Memory B cell (primary cell): ENCODE data around the gene SCYGR5.
"Not testable (repeated sequence)": the region's sequence is repeated elsewhere in the genome, so short reads cannot be mapped to it uniquely, and the experiment has no call there.

Experiments used
- ATAC-seq: fragments of 150-1000 bp; cut with Tn5 transposase; 2 replicates; pipeline ENCODE4 v1.10.0; 2021; ENCODE audit warnings: low read depth, mild to moderate bottlenecking, moderate library complexity
- DNase-seq, 2 donors: peaks; one replicate each; pipeline ENCODE4 v3.0.0; 2022; ENCODE audit warnings: low spot score in 2 of 2
- H3K27ac Mint-ChIP-seq: one replicate; pipeline ENCODE4 v1.8.0; 2022; ENCODE audit warnings: mild to moderate bottlenecking, moderate library complexity, mixed read lengths
- H3K27me3 Mint-ChIP-seq: one replicate; pipeline ENCODE4 v1.8.0; 2022; ENCODE audit warnings: mixed read lengths
- H3K36me3 Mint-ChIP-seq: one replicate; pipeline ENCODE4 v1.8.0; 2022; ENCODE audit warnings: mild to moderate bottlenecking, mixed read lengths
- H3K4me1 Mint-ChIP-seq: one replicate; pipeline ENCODE4 v1.8.0; 2022; ENCODE audit warnings: mixed read lengths
- H3K4me3 Mint-ChIP-seq: one replicate; pipeline ENCODE4 v1.8.0; 2022; ENCODE audit warnings: mild to moderate bottlenecking, moderate library complexity, mixed read lengths
- H3K9me3 Mint-ChIP-seq: one replicate; pipeline ENCODE4 v1.8.0; 2022; ENCODE audit warnings: mixed read lengths

SCYGR5 gene, protein sequence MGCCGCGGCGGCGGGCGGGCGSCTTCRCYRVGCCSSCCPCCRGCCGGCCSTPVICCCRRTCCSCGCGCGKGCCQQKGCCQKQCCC

DNA sequence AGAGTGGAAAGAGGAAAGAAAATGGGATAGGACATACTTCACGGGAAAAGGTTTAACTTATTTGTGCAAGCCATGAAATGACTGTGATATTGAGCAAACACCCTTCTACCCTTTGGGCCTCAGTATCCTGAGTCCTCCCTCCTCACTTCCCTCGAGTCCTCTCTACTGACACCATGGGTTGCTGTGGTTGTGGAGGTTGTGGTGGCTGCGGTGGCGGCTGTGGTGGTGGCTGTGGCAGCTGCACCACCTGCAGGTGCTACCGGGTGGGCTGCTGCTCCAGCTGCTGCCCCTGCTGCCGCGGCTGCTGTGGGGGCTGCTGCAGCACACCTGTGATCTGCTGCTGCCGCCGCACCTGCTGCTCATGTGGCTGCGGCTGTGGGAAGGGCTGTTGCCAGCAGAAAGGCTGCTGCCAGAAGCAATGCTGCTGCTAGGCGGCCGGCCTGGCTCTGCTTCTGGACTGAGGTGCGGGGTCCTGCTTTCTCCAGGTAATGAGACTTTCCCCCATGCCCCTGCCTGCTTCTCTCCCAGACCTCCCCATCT, at the start of gene SCYGR5:
Gene SCYGR5, plus strand, starts transcription at position 174 of the 540 bp plus-strand sequence. Its CDS starts 0 bp downstream, at position 174.
- ATAC-seq, H3K27ac Mint-ChIP-seq, H3K9me3 Mint-ChIP-seq, H3K4me3 Mint-ChIP-seq, DNase-seq, H3K36me3 Mint-ChIP-seq, H3K27me3 Mint-ChIP-seq, H3K4me1 Mint-ChIP-seq: not testable (repeated sequence)

DNA sequence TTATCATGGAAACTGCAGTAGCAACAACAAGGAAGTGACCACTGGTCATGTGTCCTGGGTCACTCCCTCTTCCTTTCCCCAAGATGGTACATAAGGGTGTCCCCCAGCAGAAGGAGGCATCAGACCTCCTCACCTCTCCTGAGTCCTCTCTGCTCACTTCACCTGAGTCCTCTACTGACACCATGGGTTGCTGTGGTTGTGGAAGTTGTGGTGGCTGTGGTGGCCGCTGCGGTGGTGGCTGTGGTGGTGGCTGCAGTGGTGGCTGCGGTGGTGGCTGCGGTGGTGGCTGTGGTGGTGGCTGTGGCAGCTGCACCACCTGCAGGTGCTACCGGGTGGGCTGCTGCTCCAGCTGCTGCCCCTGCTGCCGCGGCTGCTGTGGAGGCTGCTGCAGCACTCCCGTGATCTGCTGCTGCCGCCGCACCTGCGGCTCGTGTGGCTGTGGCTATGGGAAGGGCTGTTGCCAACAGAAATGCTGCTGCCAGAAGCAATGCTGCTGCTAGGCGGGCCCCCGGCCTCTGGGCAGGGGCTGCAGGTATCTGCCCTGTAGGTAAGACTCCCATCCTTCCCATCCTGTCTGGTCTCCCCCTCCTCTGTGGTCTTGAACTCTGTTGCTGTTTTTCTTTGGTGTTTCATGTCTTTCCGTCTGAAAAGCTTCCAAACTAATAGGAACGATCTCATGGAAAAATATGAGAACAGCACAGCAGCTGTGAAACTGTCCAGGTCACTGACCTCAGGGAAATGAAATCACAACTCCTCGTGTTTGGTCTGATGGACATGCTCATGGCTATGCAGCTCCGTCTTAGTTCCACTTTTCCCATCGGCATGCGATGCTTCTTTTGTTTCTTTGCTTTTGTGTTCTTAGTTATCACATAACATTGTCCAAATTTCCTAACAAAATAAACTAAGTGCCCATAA, 49.0 kb upstream of the SCYGR5 start, which contains the start of gene SCYGR4:
Gene SCYGR4, plus strand, starts transcription at position 183 of the 915 bp plus-strand sequence. Its CDS starts 0 bp downstream, at position 183.
- Mint-ChIP-seq H3K27ac (no peak within 1 kb of the TSS), H3K4me1 (no peaks in the 10 kb centered on the region), H3K4me3 (no peak within 1 kb of the TSS), H3K9me3 (no peaks in the 10 kb centered on the region), H3K36me3 (no peaks in the 10 kb centered on the region), H3K27me3 (peaks cover 24% of the 10 kb centered on the region)
- DNase-seq, result no peak
- ATAC-seq, result no peak

DNA sequence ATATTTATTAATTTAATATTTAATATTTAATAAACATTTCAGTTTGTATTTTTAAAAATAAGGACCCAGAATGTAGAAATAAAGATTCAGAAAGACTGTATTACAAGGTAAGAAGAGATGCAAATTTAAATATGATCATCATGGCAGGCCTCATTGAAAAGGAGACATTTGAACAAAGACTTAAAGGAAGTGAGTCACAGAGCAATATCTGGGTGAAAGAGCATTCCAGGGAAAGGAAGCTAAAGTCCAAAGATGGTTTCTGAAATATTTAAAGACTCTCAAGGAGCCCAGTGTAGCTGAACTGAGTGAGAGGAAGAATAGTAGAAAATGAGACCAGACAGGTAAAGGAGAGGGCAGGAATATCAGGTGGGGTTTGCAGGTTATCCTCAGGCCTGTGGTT, 43.4 kb upstream of the SCYGR5 start:
- Mint-ChIP-seq H3K36me3 (no peaks in the 10 kb centered on the region), H3K4me1 (no peaks in the 10 kb centered on the region), H3K4me3 (no peak overlapping the region), H3K27me3 (peaks cover 12% of the 10 kb centered on the region), H3K9me3 (peaks cover 1% of the 10 kb centered on the region), H3K27ac (no peak overlapping the region)
- no peak for DNase-seq
- no peak for ATAC-seq

DNA sequence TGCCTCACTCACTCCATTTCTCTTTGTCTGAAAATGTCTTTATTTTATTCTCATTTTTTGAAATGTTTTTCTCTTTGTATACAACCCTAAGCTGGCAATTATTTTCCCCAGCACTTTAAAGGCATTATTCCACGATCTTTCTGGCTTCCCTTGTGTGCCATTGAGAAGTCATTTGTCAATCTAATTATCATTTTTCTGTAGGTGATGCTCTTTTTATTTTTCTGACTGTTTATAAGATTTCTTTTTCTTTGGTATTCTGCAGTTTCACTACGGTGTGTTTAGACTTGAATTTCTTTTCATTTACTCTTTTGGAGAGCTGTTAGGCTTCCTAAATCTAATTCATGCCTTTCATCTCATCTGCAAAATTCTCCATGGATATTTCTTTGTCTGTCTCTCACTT, 41.2 kb upstream of the SCYGR5 start:
- no peaks in the 10 kb centered on the region for H3K36me3 Mint-ChIP-seq
- H3K27me3 Mint-ChIP-seq, result peaks cover 10% of the 10 kb centered on the region
- no peaks in the 10 kb centered on the region for H3K4me1 Mint-ChIP-seq
- ATAC-seq (no peak), DNase-seq (no peak)
- no peak overlapping the region for H3K27ac Mint-ChIP-seq
- H3K9me3 Mint-ChIP-seq, result peaks cover 1% of the 10 kb centered on the region
- no peak overlapping the region for H3K4me3 Mint-ChIP-seq

DNA sequence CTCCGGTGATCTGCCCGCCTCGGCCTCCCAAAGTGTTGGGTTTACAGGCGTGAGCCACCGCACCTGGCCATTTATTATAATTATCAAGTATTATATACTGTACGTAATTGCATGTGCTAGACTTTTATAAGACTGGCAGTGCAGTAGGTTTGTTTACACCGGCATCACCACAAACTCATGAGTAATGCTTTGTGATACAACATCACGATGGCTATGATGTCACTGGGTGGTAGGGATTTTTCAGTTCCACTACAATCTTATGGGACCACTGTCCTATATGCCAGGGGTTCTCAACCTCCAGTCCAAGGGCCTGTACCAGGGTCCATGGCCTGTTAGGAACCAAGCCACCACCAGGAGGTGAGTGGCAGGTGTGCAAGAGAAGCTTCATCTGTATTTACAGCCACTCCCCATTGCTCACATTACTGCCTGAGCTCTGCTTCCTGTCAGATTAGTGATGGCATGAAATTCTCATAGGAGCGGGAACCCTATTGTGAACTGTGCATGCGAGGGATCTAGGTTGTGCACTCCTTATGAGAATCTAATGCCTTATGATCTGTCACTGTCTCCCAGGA, 39.9 kb upstream of the SCYGR5 start:
- DNase-seq (no peak), ATAC-seq (no peak)
- peaks cover 1% of the 10 kb centered on the region for H3K9me3 Mint-ChIP-seq
- H3K4me1 Mint-ChIP-seq, result no peaks in the 10 kb centered on the region
- H3K36me3 Mint-ChIP-seq, result no peaks in the 10 kb centered on the region
- no peak overlapping the region for H3K27ac Mint-ChIP-seq
- H3K27me3 Mint-ChIP-seq, result peaks cover 7% of the 10 kb centered on the region
- no peak overlapping the region for H3K4me3 Mint-ChIP-seq

DNA sequence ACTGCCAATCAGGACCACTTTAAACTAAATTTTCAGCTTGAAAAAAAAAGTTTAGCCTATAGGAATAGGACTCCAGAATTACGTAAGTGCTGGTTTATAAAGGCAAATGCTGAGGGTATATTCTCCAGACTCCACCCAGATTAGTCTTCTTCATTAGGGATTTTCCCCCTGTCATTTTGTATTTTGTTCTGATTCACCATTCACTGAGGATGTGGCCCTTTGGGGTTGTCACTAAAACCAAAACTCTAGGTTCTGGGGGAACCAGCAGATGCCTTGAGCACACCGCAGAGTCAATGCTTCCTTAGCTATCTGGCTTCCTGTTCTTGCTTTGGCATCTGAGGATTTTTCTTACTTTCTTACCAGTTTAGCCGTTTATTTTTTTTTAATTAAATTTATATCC, 38.8 kb upstream of the SCYGR5 start:
- peaks cover 4% of the 10 kb centered on the region for H3K27me3 Mint-ChIP-seq
- H3K4me3 Mint-ChIP-seq, result no peak overlapping the region
- peaks cover under 1% of the 10 kb centered on the region for H3K9me3 Mint-ChIP-seq
- H3K36me3 Mint-ChIP-seq, result no peaks in the 10 kb centered on the region
- H3K4me1 Mint-ChIP-seq, result no peaks in the 10 kb centered on the region
- H3K27ac Mint-ChIP-seq, result no peak overlapping the region
- DNase-seq (no peak), ATAC-seq (peak; percentile 22)

DNA sequence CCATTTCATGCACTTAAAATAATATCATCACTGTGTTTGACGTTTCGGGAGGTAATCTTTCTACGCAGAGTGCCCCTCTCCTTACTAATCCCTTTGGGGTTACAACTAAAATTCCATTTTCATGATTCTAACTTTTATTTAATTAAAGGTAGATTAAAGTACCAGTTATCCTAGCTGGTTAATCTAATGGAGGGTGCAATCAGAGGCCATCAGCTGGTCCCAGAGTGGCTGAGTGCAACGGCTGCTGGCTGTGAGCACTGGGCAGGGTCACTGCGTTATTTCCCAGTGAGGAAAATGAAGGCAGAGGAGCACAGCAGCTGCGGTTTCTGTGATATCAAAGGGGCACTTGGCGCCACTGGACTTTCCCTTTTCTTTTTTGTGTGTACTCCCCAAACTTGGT, 37.2 kb upstream of the SCYGR5 start:
- Mint-ChIP-seq H3K4me3 (no peak overlapping the region), H3K4me1 (no peaks in the 10 kb centered on the region), H3K36me3 (no peaks in the 10 kb centered on the region), H3K27me3 (peaks cover 3% of the 10 kb centered on the region), H3K27ac (no peak overlapping the region), H3K9me3 (no peaks in the 10 kb centered on the region)
- DNase-seq (no peak), ATAC-seq (no peak)

DNA sequence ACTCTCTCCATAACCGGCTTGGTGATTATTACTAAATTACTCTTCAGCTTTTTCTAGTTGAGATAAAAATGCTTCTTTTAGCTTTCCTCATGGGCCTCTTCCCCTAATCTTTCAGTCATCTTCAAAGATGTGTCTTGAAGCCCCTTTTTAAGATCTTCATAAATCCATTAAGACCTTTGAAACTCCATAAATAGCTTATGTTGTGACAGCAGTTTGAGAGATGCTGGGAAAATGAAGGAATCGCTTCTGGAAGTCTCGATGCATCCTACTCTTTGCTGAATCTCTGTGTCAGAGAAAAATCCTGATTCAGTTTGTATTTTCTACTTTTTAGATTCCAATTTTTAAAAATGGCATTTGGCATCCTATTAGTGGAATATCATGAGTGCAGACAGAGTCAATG, 36.3 kb upstream of the SCYGR5 start:
- Mint-ChIP-seq H3K4me1 (no peaks in the 10 kb centered on the region), H3K36me3 (no peaks in the 10 kb centered on the region), H3K9me3 (no peaks in the 10 kb centered on the region), H3K27me3 (peaks cover 2% of the 10 kb centered on the region), H3K27ac (no peak overlapping the region), H3K4me3 (no peak overlapping the region)
- DNase-seq, result no peak
- ATAC-seq, result no peak

DNA sequence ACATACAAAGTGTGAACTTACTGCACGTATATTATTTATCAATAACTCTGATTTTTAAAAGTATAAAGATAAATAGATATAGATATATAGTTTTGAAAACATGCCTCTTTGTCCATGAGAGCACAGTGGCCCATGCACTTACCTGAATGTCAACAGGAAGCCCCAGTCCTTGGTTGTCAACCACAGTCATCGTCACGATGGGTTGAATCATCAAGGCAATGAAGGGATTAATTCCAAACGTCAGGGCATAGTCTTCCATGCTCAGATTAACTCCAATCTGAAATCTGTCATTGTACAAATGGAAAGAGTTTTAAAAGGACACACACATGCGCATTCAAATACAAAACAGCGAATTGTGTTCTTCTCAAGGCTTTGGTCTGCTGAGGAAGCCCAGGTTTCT, 33.8 kb upstream of the SCYGR5 start:
- Mint-ChIP-seq H3K9me3 (no peaks in the 10 kb centered on the region), H3K36me3 (no peaks in the 10 kb centered on the region), H3K27ac (no peak overlapping the region), H3K4me3 (no peak overlapping the region), H3K4me1 (no peaks in the 10 kb centered on the region), H3K27me3 (peaks cover 2% of the 10 kb centered on the region)
- DNase-seq (no peak), ATAC-seq (no peak)

DNA sequence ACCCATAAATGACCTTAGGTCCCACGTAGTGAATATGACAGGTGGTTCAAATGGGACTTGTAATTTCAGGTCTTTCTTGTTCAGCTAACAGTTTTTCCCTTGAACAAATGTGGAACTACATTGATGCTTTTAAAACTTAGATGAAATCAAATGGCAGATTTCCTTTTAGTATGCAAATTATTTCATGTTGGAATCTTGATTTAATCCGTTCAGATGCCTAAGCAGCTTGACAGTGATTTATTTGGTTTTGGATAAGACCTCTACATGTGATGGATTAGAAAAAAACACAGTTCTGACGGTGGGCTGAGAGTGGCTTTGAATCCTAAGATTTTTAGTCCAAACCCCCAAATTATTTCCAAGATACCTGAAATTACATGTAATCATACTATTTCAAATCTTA, 32.4 kb upstream of the SCYGR5 start:
- H3K27me3 Mint-ChIP-seq, result peaks cover 2% of the 10 kb centered on the region
- no peak overlapping the region for H3K4me3 Mint-ChIP-seq
- no peaks in the 10 kb centered on the region for H3K4me1 Mint-ChIP-seq
- H3K9me3 Mint-ChIP-seq, result no peaks in the 10 kb centered on the region
- H3K36me3 Mint-ChIP-seq, result no peaks in the 10 kb centered on the region
- ATAC-seq, result no peak
- DNase-seq, result no peak
- H3K27ac Mint-ChIP-seq, result no peak overlapping the region

DNA sequence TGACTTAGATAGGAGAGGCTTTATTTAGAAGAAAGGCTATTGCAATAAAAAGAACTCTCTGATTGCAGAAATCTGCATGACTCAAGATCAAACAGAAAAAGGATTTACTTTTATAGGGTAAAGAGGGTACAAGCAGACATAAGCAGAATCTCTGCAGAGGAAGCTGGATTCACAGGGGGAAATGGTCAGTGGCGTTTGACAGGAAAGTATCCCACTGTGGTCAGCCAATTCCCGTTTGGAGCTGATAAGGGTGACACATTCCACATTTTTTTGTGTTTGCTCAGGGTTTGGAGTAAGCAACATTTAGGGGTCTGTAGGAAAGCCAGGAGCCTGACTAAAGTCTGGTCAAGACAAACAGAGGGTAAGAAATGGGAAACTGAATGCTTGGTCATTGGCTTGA, 23.9 kb upstream of the SCYGR5 start:
- DNase-seq (no peak), ATAC-seq (no peak)
- no peak overlapping the region for H3K27ac Mint-ChIP-seq
- H3K4me1 Mint-ChIP-seq, result no peaks in the 10 kb centered on the region
- no peaks in the 10 kb centered on the region for H3K36me3 Mint-ChIP-seq
- no peaks in the 10 kb centered on the region for H3K9me3 Mint-ChIP-seq
- H3K27me3 Mint-ChIP-seq, result peaks cover 3% of the 10 kb centered on the region
- no peak overlapping the region for H3K4me3 Mint-ChIP-seq

DNA sequence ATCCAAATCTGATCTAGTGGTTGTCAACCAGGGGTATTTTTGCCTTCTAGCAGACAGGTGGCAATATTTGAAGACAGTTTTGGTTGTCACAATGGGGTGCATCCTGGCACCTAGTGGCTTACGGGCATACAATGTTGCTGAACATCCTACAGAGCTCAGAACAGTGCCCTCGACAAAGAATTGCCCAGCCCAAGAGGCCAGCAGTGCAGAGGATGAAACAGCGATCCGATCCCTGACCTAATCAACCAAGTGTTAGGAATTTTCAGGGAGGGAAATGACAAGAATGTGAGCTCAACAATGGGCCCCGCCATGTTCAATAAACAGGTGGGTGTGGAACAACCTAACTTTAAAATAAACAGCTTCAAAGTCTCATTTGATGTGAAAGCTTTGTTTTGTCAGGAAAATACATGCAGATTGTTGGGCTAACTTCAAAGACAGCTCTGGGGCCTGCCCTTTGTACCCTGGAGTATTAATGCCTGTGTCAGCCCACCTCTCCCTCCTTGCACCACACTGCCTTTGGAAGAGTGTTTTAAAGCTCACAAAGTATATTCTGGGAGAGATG, 22.5 kb upstream of the SCYGR5 start:
- H3K36me3 Mint-ChIP-seq, result no peaks in the 10 kb centered on the region
- no peak overlapping the region for H3K27ac Mint-ChIP-seq
- DNase-seq (no peak), ATAC-seq (no peak)
- no peaks in the 10 kb centered on the region for H3K9me3 Mint-ChIP-seq
- peaks cover 6% of the 10 kb centered on the region for H3K27me3 Mint-ChIP-seq
- H3K4me1 Mint-ChIP-seq, result no peaks in the 10 kb centered on the region
- no peak overlapping the region for H3K4me3 Mint-ChIP-seq

DNA sequence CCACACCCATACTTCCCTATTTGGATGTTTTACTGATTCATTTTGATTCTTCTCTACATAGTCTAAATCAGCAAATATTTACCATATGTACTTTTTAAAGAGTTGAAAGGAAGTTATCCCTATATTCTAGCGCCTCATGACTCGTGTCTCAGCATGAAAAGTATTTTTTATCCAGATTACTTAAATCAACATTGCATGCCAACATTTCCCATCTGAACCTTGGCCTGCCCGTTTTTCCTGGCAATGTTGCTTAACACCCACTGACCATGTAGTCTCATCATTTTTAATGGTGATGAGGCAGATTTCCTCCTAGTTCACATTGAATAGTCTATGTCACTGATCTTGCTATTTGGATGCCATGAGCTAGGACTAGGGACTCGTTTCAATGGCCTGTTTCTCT, 13.2 kb upstream of the SCYGR5 start:
- no peak overlapping the region for H3K27ac Mint-ChIP-seq
- DNase-seq (no peak), ATAC-seq (no peak)
- H3K27me3 Mint-ChIP-seq, result peaks cover 7% of the 10 kb centered on the region
- H3K9me3 Mint-ChIP-seq, result no peaks in the 10 kb centered on the region
- no peak overlapping the region for H3K4me3 Mint-ChIP-seq
- H3K4me1 Mint-ChIP-seq, result no peaks in the 10 kb centered on the region
- no peaks in the 10 kb centered on the region for H3K36me3 Mint-ChIP-seq

DNA sequence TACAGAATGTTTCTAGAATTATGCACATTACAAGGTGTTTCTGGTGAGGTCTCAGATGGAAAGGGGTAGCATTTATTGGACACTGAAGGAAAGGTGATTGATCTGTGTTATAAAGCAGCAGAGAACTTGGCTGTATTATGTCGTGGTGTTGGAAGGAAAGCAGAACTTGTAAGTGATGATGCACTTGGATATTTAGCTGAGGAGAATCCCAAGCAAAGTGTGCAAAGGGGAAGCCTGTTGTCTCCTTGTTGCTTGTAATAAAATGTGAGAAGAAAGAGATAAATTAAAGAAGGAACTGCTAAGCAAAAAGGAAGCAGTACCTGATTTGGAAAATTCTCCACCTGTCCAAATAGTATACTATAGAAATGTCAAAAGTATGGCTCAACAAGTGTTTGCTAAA, 12.2 kb upstream of the SCYGR5 start:
- ATAC-seq (no peak), DNase-seq (no peak)
- no peaks in the 10 kb centered on the region for H3K4me1 Mint-ChIP-seq
- no peaks in the 10 kb centered on the region for H3K9me3 Mint-ChIP-seq
- H3K27ac Mint-ChIP-seq, result no peak overlapping the region
- H3K36me3 Mint-ChIP-seq, result no peaks in the 10 kb centered on the region
- H3K27me3 Mint-ChIP-seq, result peaks cover 7% of the 10 kb centered on the region
- H3K4me3 Mint-ChIP-seq, result no peak overlapping the region
